ENCODE results near the gene TAS2R13. TPM values are rescaled to one million over a fixed set of nuclear protein-coding genes. Genes with fewer than 3 reads are reported as not detected.

The TAS2R13 gene, protein sequence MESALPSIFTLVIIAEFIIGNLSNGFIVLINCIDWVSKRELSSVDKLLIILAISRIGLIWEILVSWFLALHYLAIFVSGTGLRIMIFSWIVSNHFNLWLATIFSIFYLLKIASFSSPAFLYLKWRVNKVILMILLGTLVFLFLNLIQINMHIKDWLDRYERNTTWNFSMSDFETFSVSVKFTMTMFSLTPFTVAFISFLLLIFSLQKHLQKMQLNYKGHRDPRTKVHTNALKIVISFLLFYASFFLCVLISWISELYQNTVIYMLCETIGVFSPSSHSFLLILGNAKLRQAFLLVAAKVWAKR
- total RNA-seq, result not detected

DNA sequence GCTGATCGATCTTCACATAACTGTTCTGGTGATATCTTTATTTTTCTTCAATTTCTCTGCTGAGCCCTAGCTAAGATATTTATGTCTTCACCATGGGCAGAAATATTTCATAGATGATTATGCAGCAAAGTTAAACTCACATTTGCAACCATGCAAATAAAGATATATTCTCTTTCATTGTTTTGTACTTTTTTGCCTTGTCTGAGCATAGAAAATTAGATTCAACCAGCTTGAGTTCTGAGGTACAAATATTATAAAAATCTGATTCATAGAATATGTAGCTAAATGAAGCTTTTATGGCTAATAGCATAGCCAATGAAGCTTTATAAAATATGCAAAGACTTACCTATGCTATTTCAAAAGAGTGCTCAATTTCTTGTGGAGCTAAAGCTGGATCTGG is at the start of gene TAS2R13:
TSS of gene TAS2R13 (minus strand) at position 101 of the 400 bp plus-strand sequence. CDS start 264 bp downstream, outside the sequence.
- CTCF ChIA-PET, result no interaction called here
- no peak within 1 kb of the TSS for H3K27ac Mint-ChIP-seq
- H3K4me3 Mint-ChIP-seq, result no peak within 1 kb of the TSS
- intact Hi-C loops (cut with micrococcal nuclease), result no loop called here
- H3K4me1 Mint-ChIP-seq (ENCODE audit: low read depth), result no peaks in the 10 kb centered on the region
- POLR2A ChIA-PET, result no interaction called here
- no peak for DNase-seq
- no peaks in the 10 kb centered on the region for H3K27me3 Mint-ChIP-seq
- H3K9me3 Mint-ChIP-seq, result peaks cover 12% of the 10 kb centered on the region
- H3K36me3 Mint-ChIP-seq, result peaks cover 10% of the 10 kb centered on the region

DNA sequence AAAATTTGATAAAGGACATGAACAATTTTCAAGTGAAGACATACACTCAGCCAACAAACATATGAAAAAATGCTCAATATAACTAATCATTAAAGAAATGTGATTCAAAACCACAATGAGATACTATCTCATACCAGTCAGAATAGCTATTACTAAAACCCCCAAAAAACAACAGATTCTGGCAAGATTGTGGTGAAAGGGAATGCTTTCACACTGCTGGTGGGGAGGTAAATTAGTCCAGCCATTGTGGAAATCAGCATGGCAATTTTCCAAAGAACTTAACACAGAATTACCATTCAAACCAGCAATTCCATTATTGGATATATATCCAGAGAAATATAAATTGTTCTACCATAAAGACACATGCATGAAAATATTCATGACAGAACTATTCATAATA is 48.4 kb upstream of the TAS2R13 start:
- Mint-ChIP-seq H3K4me3 (no peak overlapping the region), H3K9me3 (peaks cover 10% of the 10 kb centered on the region), H3K36me3 (peaks cover 1% of the 10 kb centered on the region), H3K4me1 (ENCODE audit: low read depth) (peaks cover 19% of the 10 kb centered on the region), H3K27me3 (no peaks in the 10 kb centered on the region), H3K27ac (no peak overlapping the region)
- ChIA-PET POLR2A (no interaction called here), CTCF (no interaction called here)
- intact Hi-C loops (cut with micrococcal nuclease), result no loop called here
- no peak for DNase-seq

DNA sequence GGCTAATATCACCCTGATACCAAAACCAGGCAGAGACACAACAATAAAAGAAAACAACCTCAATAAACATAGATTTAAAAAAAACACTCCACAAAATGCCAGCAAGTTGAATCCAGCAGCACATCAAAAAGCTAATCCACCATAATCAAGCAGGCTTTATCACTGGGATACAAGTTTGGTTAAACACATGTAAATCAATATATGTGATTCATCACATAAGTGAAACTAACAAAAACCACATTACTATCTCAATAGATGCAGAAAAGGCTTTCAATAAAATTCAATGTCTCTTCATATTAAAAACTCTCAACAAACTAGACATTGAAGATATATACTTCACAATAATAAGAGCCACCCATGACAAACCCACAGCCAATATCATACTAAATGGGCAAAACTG is 46.7 kb upstream of the TAS2R13 start:
- no peak for DNase-seq
- no peak overlapping the region for H3K4me3 Mint-ChIP-seq
- no peaks in the 10 kb centered on the region for H3K27me3 Mint-ChIP-seq
- intact Hi-C loops (cut with micrococcal nuclease), result no loop called here
- H3K27ac Mint-ChIP-seq, result no peak overlapping the region
- H3K9me3 Mint-ChIP-seq, result peaks cover 10% of the 10 kb centered on the region
- peaks cover 17% of the 10 kb centered on the region for H3K4me1 Mint-ChIP-seq (ENCODE audit: low read depth)
- H3K36me3 Mint-ChIP-seq, result peaks cover 3% of the 10 kb centered on the region
- ChIA-PET CTCF (interaction anchor here (0.7 kb wide), 1 partner anchor 779 kb away, joined by 3 read pairs; no protein-coding TSS in a partner anchor), POLR2A (no interaction called here)

DNA sequence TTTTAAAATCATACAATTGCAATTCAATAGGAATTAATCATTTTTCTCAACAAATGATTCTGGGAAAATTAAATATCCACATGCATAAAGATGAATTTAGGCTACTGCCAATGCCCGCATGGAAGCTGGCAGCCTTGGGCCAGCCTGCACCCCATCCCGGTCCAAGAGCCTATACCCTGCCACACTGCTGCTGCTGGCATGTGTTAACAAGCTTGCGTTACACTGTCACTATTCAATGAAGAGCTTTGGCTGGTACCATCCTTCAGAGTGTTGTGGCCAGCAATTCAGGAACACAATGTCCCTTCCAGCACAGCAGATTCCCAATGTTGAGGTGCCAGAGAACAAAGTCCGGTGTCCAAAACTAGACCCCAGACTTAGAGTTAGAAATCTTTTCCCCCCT is 43.3 kb upstream of the TAS2R13 start:
- ChIA-PET CTCF (no interaction called here), POLR2A (no interaction called here)
- Mint-ChIP-seq H3K36me3 (peaks cover 6% of the 10 kb centered on the region), H3K27ac (no peak overlapping the region), H3K27me3 (no peaks in the 10 kb centered on the region), H3K9me3 (peaks cover 16% of the 10 kb centered on the region), H3K4me3 (no peak overlapping the region), H3K4me1 (ENCODE audit: low read depth) (peaks cover 4% of the 10 kb centered on the region)
- intact Hi-C loops (cut with micrococcal nuclease), result no loop called here
- no peak for DNase-seq

DNA sequence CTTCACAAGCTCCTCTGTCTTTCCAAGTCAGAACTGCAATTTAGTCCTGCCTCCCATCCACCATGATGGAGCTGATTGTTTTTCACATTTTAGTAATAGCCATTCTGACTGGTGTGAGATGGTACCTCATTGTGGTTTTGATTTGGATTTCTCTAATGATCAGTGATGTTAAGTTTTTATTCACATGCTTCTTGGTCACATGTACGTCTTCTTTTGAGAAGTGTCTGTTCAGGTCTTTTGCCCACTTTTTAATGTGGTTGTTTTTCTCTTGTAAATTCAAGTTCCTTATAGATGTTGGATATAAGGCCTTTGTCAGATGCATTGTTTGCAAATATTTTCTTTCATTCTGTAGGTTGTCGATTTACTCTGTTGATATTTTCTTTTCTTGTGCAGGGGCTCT is 33.8 kb upstream of the TAS2R13 start:
- Mint-ChIP-seq H3K4me1 (ENCODE audit: low read depth) (no peaks in the 10 kb centered on the region), H3K27ac (no peak overlapping the region), H3K36me3 (no peaks in the 10 kb centered on the region), H3K27me3 (no peaks in the 10 kb centered on the region), H3K4me3 (no peak overlapping the region), H3K9me3 (peaks cover 11% of the 10 kb centered on the region)
- intact Hi-C loops (cut with micrococcal nuclease), result no loop called here
- DNase-seq, result no peak
- ChIA-PET CTCF (no interaction called here), POLR2A (no interaction called here)

DNA sequence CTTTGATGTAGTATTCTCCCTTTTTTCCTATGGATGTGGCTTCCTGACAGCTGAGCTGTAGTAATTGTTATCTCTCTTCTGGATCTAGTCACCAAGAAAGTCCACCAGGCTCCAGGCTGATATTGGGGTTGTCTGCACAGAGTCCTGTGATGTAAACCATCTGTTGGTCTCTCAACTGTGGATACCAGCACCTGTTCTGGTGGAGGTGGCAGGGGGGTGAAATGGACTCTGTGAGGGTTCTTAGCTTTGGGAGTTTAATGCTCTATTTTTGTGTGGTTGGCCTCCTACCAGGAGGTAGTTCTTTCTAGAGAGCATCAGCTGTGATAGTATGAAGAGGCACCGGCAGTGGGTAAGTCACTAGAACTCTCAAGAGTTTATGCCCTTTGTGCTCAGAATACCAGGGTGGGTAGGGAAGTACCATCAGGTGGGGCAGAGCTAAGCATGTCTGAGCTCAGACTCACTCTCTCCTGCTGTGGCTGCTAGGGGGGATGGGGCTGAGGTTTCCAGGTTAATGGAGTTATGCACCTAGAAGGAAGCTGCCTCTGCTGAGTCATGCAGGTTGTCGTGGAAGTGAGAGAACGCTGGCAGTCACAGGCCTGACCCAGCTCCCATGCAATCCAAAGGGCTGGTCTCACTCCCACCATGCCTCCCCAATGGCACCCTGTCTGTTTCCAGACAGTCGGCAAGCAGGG is 32.7 kb upstream of the TAS2R13 start:
- ChIA-PET CTCF (no interaction called here), POLR2A (no interaction called here)
- Mint-ChIP-seq H3K4me3 (no peak overlapping the region), H3K4me1 (ENCODE audit: low read depth) (no peaks in the 10 kb centered on the region), H3K36me3 (no peaks in the 10 kb centered on the region), H3K27me3 (no peaks in the 10 kb centered on the region), H3K9me3 (peaks cover 5% of the 10 kb centered on the region), H3K27ac (no peak overlapping the region)
- intact Hi-C loops (cut with micrococcal nuclease), result no loop called here
- no peak for DNase-seq

DNA sequence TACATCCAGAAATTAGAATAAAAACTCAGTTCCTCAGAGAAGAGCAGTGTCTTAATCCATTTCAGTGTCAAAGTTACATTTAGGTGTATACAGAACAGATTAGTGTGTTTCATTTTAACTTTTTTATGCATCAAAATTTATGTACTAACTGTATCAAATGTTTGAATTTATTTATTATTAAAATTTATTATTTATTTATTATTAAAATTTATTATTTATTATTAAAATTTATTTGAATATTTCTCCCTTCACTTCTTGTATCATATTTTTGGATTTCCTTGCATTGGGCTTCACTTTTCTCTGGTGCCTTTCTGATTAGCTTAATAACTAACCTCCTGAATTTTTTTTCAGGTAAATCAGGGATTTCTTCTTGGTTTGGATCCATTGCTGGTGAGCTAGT is 32.0 kb upstream of the TAS2R13 start:
- Mint-ChIP-seq H3K4me3 (no peak overlapping the region), H3K4me1 (ENCODE audit: low read depth) (no peaks in the 10 kb centered on the region), H3K9me3 (peaks cover 2% of the 10 kb centered on the region), H3K36me3 (no peaks in the 10 kb centered on the region), H3K27me3 (no peaks in the 10 kb centered on the region), H3K27ac (no peak overlapping the region)
- DNase-seq, result no peak
- intact Hi-C loops (cut with micrococcal nuclease), result no loop called here
- ChIA-PET POLR2A (no interaction called here), CTCF (interaction anchor here (0.6 kb wide), 1 partner anchor 259 kb away, joined by 3 read pairs; no protein-coding TSS in a partner anchor)

DNA sequence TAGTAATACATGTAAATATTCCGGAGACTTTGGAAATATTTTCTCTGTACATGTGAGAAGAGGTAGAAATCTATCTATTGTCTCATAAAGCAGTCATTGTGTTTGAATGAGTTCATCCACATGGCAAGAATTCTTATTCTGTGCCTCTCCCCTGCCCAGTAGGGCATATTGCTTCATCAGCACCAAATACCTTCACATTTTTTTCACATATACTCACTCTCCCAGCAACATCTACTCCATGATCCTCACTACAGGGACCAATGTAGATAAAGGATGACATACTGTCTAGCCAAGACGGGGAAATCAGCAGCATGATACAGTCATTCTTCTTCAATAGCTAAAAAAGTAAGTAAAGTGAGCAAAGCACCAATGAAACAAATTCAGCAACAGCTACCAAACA is 31.0 kb upstream of the TAS2R13 start:
- intact Hi-C loops (cut with micrococcal nuclease), result no loop called here
- ChIA-PET POLR2A (no interaction called here), CTCF (no interaction called here)
- H3K27me3 Mint-ChIP-seq, result no peaks in the 10 kb centered on the region
- DNase-seq, result no peak
- no peak overlapping the region for H3K4me3 Mint-ChIP-seq
- H3K36me3 Mint-ChIP-seq, result no peaks in the 10 kb centered on the region
- no peaks in the 10 kb centered on the region for H3K4me1 Mint-ChIP-seq (ENCODE audit: low read depth)
- H3K9me3 Mint-ChIP-seq, result no peaks in the 10 kb centered on the region
- H3K27ac Mint-ChIP-seq, result no peak overlapping the region

DNA sequence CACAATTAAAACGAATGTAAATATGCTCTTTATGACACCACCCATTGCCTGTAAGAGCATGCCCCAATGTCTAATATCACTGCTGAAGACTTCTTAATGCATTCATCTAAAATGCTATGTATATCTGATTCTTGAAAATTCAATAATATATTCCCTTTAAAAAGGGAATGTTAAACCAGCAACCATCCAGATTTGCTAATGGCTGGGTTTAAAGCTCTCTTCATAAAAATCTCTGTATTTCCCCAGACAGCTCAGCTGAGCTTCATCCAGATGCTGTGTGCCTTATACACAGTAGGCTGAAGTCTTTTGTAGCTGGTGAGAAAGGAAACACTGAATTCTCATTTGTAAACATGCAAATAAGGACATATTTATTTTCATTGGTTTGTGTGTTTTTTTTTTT is 29.8 kb upstream of the TAS2R13 start, which contains the start of gene TAS2R14:
TSS of gene TAS2R14 (minus strand) at position 101 of the 400 bp plus-strand sequence. CDS start at position 45, 56 bp downstream.
- Mint-ChIP-seq H3K27ac (no peak within 1 kb of the TSS), H3K9me3 (no peaks in the 10 kb centered on the region), H3K36me3 (no peaks in the 10 kb centered on the region), H3K4me3 (no peak within 1 kb of the TSS), H3K27me3 (no peaks in the 10 kb centered on the region), H3K4me1 (ENCODE audit: low read depth) (no peaks in the 10 kb centered on the region)
- intact Hi-C loops (cut with micrococcal nuclease), result no loop called here
- CTCF ChIA-PET, result no interaction called here
- DNase-seq, result no peak
- POLR2A ChIA-PET, result no interaction called here

DNA sequence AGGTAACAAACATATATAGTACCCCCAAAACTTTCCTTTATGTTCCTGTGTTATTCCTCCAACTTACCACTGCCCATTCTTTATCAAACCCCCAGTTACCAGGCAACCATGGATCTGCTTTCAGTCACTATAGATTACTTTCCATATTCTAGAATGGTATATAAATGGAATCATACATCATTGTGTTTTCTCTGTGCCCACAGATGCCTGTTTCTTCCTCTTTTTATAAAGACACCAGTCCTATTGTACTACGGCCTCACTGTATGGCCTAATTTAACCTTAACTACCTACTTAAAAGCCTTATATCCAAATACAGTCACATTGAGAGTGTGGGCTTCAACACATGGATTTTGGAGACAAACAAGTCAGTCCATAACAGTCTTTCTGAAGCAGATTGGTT is 27.1 kb upstream of the TAS2R13 start:
- DNase-seq, result no peak
- ChIA-PET POLR2A (no interaction called here), CTCF (no interaction called here)
- Mint-ChIP-seq H3K27ac (no peak overlapping the region), H3K9me3 (no peaks in the 10 kb centered on the region), H3K4me1 (ENCODE audit: low read depth) (no peaks in the 10 kb centered on the region), H3K27me3 (no peaks in the 10 kb centered on the region), H3K4me3 (no peak overlapping the region), H3K36me3 (no peaks in the 10 kb centered on the region)
- intact Hi-C loops (cut with micrococcal nuclease), result no loop called here

DNA sequence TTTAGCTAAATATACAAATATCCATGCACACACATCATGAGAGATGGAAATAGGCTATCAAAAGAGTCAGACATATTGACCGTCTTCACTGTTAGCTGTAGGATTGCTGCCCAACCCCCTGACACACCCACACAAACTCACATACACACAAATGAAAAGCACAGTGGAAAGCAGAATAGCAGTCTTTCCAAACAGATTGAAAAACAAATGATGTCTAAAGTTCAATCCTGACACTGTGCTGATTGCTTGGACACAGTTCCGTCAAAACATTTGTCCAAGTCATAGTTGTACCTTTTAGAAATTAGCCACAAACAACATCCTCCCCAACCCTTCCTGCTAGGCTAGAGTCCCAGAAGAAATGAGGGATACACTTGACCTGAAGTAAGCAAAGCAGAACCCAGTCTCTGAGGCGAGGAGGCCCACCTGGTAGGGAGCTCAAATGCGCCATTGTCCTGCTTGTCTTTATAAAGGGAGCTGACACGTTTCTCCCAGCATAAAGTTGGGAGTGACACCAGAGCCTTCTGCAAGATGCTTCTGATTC is 19.5 kb upstream of the TAS2R13 start, which contains the start of gene PRH2:
TSS of gene PRH2 (plus strand) at position 491 of the 541 bp plus-strand sequence. CDS start at position 529, 38 bp downstream.
- CTCF ChIA-PET, result interaction anchor here (0.5 kb wide), 1 partner anchor 88 kb away, joined by 3 read pairs; no protein-coding TSS in a partner anchor
- H3K27ac Mint-ChIP-seq, result no peak within 1 kb of the TSS
- DNase-seq, result no peak
- H3K27me3 Mint-ChIP-seq, result no peaks in the 10 kb centered on the region
- H3K4me3 Mint-ChIP-seq, result no peak within 1 kb of the TSS
- H3K4me1 Mint-ChIP-seq (ENCODE audit: low read depth), result no peaks in the 10 kb centered on the region
- intact Hi-C loops (cut with micrococcal nuclease), result no loop called here
- H3K9me3 Mint-ChIP-seq, result no peaks in the 10 kb centered on the region
- no peaks in the 10 kb centered on the region for H3K36me3 Mint-ChIP-seq
- POLR2A ChIA-PET, result no interaction called here

DNA sequence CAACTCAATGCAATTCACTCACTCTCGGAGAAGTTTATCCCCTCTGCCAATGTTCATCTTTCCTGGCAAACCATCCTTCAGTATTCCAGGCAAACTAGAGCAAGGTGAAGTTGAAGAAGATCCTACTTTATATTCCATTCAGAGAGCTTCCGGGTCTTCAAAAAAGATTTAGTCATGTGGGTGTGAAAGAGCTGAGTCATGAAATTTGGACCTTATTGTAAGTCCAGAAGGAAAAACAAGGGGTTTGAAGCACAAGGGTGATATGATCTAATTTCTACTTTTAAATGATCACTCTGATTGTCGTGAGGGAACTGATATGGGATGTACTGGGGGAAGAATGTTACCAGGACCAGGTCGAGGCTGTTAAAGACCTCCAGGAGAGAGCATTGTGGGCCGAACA is 16.9 kb upstream of the TAS2R13 start:
- Mint-ChIP-seq H3K36me3 (no peaks in the 10 kb centered on the region), H3K9me3 (no peaks in the 10 kb centered on the region), H3K27ac (no peak overlapping the region), H3K4me1 (ENCODE audit: low read depth) (no peaks in the 10 kb centered on the region), H3K27me3 (no peaks in the 10 kb centered on the region), H3K4me3 (no peak overlapping the region)
- ChIA-PET CTCF (interaction anchor here (1.2 kb wide), 1 partner anchor 560 kb away, joined by 3 read pairs; no protein-coding TSS in a partner anchor), POLR2A (no interaction called here)
- intact Hi-C loops (cut with micrococcal nuclease), result no loop called here
- DNase-seq, result no peak

All from activated CD4-positive, alpha-beta memory T cell treated with anti-CD3 and anti-CD28 coated beads for 36 hours (primary cell).